Lower leg skin (tissue), 4 donors: ENCODE results near the gene CELF5. TPM values are rescaled to one million over a fixed set of nuclear protein-coding genes. Genes with fewer than 3 reads are reported as not detected.
"Not testable (repeated sequence)": the region's sequence is repeated elsewhere in the genome, so short reads cannot be mapped to it uniquely, and the experiment has no call there.

Experiments
- DNase-seq, 2 donors: peaks; one replicate each; pipeline ENCODE4 v3.0.0-alpha.2; 2019; ENCODE audit warnings: low spot score in 2 of 2
- H3K4me3 ChIP-seq: fragments of 200-600 bp; sonication (generic); 2 replicates; pipeline ENCODE4 v1.5.1; 2017; ENCODE audit warnings: mild to moderate bottlenecking, low read depth; ENCODE audit not compliant: poor library complexity, severe bottlenecking
- POLR2A ChIP-seq, 2 donors: fragments of 450-650 bp; IDR thresholded peaks; one replicate each; pipeline ENCODE4 v1.6.1; 2016 to 2017; ENCODE audit warnings: antibody characterized with exemption in 2 of 2, mild to moderate bottlenecking in 1 of 2, moderate library complexity in 1 of 2
- WGBS, 2 donors: methylation state at CpG; one replicate each; pipeline ENCODE4 v1.1.5; 2018; 5-methylcytosine and 5-hydroxymethylcytosine counted together
- intact Hi-C: fragments of 100-400 bp; cut with DNase I; formaldehyde crosslinking; loops from one replicate; pipeline ENCODE4 v1.15.0; 2023; ENCODE audit warnings: low total_unique reads
- total RNA-seq, 4 donors: library from RNA; depleted of rRNA; stranded (reverse); fragments of >200 nt; gene quantifications; one replicate each; pipeline ENCODE4 v1.1.0, GENCODE V29; 2016
- TF ChIP-seq, protein P1 (sequence below), 3 donors: fragments of 450-650 bp; IDR thresholded peaks; one replicate each; pipeline ENCODE4 v1.5.1; 2016; ENCODE audit warnings: antibody characterized with exemption in 3 of 3, mild to moderate bottlenecking in 3 of 3, moderate library complexity in 2 of 3

Gene CELF5
- total RNA-seq, 4 donors from 2014 or later = 0.20 to 0.39 TPM; not detected in 2

DNA sequence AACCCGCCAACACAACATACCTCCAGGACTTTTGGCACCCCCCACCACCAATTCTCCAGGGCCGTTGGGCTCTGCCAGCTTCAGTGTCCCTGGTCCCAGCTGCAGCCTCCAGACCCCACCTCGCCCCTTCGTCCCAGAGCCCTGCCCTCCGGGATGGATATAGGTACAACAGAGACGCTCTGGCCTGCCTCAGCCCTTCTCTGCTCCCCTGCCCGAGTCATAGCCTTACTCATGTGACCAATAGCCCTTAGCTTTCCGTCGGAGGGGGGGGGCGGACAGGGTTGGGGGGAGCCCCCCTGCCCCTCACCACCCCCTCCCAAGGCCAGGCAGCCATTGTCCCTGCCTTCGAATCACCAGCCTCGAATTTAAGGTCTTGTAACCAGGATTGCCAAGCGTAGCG lies 71.1 kb downstream of the CELF5 start:
- WGBS, 2 donors = 32 to 53% methylated on average over 12 to 14 of the region's 14 CpGs
- H3K4me3 ChIP-seq = no peak overlapping the region
- no peak for DNase-seq
- no peak for TF ChIP-seq POLR2A (IDR thresholded peaks at IDR 0.05)
- TF ChIP-seq, protein P1, sequence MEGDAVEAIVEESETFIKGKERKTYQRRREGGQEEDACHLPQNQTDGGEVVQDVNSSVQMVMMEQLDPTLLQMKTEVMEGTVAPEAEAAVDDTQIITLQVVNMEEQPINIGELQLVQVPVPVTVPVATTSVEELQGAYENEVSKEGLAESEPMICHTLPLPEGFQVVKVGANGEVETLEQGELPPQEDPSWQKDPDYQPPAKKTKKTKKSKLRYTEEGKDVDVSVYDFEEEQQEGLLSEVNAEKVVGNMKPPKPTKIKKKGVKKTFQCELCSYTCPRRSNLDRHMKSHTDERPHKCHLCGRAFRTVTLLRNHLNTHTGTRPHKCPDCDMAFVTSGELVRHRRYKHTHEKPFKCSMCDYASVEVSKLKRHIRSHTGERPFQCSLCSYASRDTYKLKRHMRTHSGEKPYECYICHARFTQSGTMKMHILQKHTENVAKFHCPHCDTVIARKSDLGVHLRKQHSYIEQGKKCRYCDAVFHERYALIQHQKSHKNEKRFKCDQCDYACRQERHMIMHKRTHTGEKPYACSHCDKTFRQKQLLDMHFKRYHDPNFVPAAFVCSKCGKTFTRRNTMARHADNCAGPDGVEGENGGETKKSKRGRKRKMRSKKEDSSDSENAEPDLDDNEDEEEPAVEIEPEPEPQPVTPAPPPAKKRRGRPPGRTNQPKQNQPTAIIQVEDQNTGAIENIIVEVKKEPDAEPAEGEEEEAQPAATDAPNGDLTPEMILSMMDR (IDR thresholded peaks at IDR 0.05) = no peak
- intact Hi-C loops = no loop called here

DNA sequence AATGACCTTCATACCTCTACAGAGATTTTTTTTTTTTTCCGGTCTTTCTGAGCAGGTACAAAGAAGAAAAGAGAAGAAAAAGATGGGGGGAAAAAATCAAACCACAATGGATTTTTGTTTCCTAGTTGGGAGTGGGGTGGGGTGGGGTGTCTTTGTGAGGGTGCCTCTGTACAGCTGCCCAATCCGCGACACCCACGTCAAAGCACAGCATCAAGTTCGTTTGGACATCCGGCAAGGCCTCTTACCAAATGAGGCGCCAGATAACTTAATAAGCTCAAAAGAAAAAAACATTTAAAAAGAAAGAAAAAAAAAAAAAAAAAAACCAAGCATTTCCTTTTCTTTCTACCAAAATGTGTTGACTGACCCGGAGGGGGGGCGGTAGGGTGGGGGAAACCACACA lies 71.6 kb downstream of the CELF5 start:
- 58 to 66% methylated on average over 9 of the region's 9 CpGs for WGBS, 2 donors
- no peak overlapping the region for H3K4me3 ChIP-seq
- no peak for DNase-seq
- intact Hi-C loops = no loop called here
- TF ChIP-seq POLR2A (IDR thresholded peaks at IDR 0.05) = no peak
- TF ChIP-seq, protein P1 (IDR thresholded peaks at IDR 0.05) = no peak

DNA sequence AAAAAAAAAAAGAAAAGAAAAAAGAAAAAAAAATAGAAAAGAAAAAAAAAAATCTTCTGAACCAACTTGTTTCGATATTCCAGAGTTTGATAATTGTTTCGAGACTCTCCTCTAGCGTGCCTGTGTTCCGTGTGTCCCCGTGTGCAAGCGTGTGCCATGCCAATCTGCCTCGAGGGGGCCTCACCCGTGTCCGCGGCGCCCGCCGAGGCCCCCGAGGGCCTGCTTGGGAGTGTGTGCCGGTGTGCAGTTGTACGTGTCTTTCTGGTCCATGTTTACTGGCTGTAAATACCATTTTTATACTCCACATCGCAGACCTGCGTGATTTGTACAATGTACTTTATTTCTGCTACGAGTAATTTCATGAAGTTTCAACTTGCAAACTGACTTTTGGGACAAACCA lies 72.0 kb downstream of the CELF5 start:
- WGBS, 2 donors = 56 to 61% methylated on average over 19 of the region's 19 CpGs
- no peak overlapping the region for H3K4me3 ChIP-seq
- intact Hi-C loops = no loop called here
- no peak for TF ChIP-seq POLR2A (IDR thresholded peaks at IDR 0.05)
- TF ChIP-seq, protein P1 (IDR thresholded peaks at IDR 0.05) = no peak
- DNase-seq = no peak

DNA sequence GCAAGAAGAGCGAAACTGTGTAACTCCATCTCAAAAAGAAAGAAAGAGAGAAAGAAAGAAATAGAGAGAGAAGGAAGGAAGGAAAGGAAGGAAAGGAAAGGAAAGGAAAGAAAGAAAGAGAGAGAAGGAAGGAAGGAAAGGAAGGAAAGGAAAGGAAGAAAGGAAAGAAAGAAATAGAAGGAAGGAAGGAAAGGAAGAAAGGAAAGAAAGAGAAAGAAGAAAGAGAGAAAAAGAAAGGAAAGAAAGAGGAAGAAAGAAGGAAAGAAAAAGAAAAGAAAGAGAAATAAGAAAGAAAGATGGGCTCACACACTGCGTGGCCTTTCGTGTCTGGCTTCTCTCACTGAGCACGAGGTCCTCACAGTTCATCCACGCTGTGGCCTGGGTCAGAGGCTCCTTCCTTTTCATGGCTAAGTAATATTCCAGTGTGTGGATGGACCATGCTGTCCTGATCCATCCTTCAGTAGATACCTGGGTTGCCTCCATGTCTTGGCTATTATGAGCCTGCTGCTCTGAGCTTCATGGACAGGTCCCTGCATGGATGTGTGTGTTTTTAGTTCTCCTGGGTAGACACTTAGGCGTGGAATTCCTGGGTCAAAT lies 74.5 kb downstream of the CELF5 start:
- 79 to 86% methylated on average over 6 of the region's 6 CpGs for WGBS, 2 donors
- TF ChIP-seq, protein P1 (IDR thresholded peaks at IDR 0.05) = no peak
- no peak for TF ChIP-seq POLR2A (IDR thresholded peaks at IDR 0.05)
- no peak overlapping the region for H3K4me3 ChIP-seq
- intact Hi-C loops = no loop called here
- no peak for DNase-seq

DNA sequence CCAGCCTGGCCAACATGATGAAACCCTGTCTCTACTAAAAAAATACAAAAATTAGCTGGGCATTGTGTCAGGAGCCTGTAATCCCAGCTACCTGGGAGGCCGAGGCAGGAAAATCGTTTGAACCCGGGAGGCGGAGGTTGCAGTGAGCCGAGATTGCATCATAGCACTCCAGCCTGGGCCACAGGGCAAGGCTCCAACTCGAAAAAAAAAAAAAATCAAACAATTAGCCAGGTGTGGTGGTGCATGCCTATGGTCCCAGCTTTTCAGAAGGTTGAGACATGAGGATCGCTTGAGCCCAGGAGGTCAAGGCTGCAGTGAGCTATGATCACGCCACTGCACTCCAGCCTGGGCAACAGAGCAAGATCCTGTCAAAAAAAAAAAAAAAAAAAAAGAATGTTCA lies 76.1 kb downstream of the CELF5 start:
- DNase-seq, intact Hi-C loops: not testable (repeated sequence)
- WGBS, 2 donors = 34 to 52% methylated on average over 8 of the region's 8 CpGs

DNA sequence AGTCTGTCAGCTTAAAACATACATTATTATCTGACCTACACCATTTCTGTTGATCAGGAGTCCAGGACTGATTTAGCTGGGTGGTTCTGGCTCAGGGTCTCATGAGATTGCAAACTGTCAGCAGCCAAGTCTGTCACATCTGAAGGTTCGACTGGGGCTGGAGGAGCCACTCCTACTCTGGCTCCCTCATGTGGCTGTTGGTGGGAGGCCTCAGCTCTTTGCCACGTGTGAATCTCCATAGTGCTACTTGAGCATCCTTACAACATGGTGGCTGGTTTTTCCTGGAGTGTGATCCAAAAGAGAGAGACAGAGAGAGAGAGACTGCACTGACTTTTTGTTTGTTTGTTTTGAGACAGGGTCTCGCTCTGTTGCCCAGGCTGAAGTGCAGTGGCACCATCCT lies 78.3 kb downstream of the CELF5 start:
- intact Hi-C loops = no loop called here
- no peak for DNase-seq
- no peak for TF ChIP-seq POLR2A (IDR thresholded peaks at IDR 0.05)
- TF ChIP-seq, protein P1 (IDR thresholded peaks at IDR 0.05) = no peak
- H3K4me3 ChIP-seq = no peak overlapping the region
- WGBS, 2 donors = 67 to 79% methylated on average over 3 of the region's 3 CpGs

More for the DNA sequence above, 76.1 kb downstream of the CELF5 start:
- H3K4me3 ChIP-seq = not testable (repeated sequence)
